ENCODE data around the gene FGFR4.

Gene FGFR4

GRCh38 chr5:177064500-177065277 lies 22.0 kb upstream of the FGFR4 start:
- Histone ChIP-seq H3K9ac (ENCODE audit: low read length in 2 of 2) (no peak overlapping the region), H3K36me3 (ENCODE audit: control insufficient read depth in 2 of 2, insufficient read depth in 2 of 2, low read length in 2 of 2) (peaks cover 30 to 37% of the 10 kb centered on the region in 2 donors), H3K4me1 (ENCODE audit: control insufficient read depth, insufficient read depth, low read length) (no peaks in the 10 kb centered on the region), H3K9me3 (ENCODE audit: control insufficient read depth in 2 of 2, low read length in 2 of 2) (no peaks in the 10 kb centered on the region), H3K27me3 (ENCODE audit: control insufficient read depth in 1 of 2, insufficient read depth in 2 of 2, low read length in 2 of 2) (no peaks in the 10 kb centered on the region), H3K4me3 (ENCODE audit: low read length in 2 of 2) (no peak overlapping the region), H3K27ac (ENCODE audit: low read length) (no peak overlapping the region)

GRCh38 chr5:177065491-177065890 lies 21.2 kb upstream of the FGFR4 start:
- Histone ChIP-seq H3K9ac (ENCODE audit: low read length in 2 of 2) (no peak overlapping the region), H3K36me3 (ENCODE audit: control insufficient read depth in 2 of 2, insufficient read depth in 2 of 2, low read length in 2 of 2) (peaks cover 29 to 37% of the 10 kb centered on the region in 2 donors), H3K27ac (ENCODE audit: low read length) (no peak overlapping the region), H3K27me3 (ENCODE audit: control insufficient read depth in 1 of 2, insufficient read depth in 2 of 2, low read length in 2 of 2) (no peaks in the 10 kb centered on the region), H3K9me3 (ENCODE audit: control insufficient read depth in 2 of 2, low read length in 2 of 2) (no peaks in the 10 kb centered on the region), H3K4me3 (ENCODE audit: low read length in 2 of 2) (no peak overlapping the region), H3K4me1 (ENCODE audit: control insufficient read depth, insufficient read depth, low read length) (no peaks in the 10 kb centered on the region)

GRCh38 chr5:177066224-177066623 lies 20.5 kb upstream of the FGFR4 start:
- H3K9ac ChIP-seq (ENCODE audit: low read length in 2 of 2), result no peak overlapping the region
- no peak overlapping the region for H3K27ac ChIP-seq (ENCODE audit: low read length)

GRCh38 chr5:177067503-177067902 lies 19.2 kb upstream of the FGFR4 start:
- H3K4me3 ChIP-seq (ENCODE audit: low read length in 2 of 2), result no peak overlapping the region
- H3K36me3 ChIP-seq (ENCODE audit: control insufficient read depth in 2 of 2, insufficient read depth in 2 of 2, low read length in 2 of 2), result peaks cover 25 to 28% of the 10 kb centered on the region in 2 donors
- H3K9ac ChIP-seq (ENCODE audit: low read length in 2 of 2), result no peak overlapping the region
- H3K27me3 ChIP-seq (ENCODE audit: control insufficient read depth in 1 of 2, insufficient read depth in 2 of 2, low read length in 2 of 2), result no peaks in the 10 kb centered on the region
- no peaks in the 10 kb centered on the region for H3K9me3 ChIP-seq (ENCODE audit: control insufficient read depth in 2 of 2, low read length in 2 of 2)
- no peak overlapping the region for H3K27ac ChIP-seq (ENCODE audit: low read length)
- H3K4me1 ChIP-seq (ENCODE audit: control insufficient read depth, insufficient read depth, low read length), result no peaks in the 10 kb centered on the region

More at GRCh38 chr5:177066224-177066623, 20.5 kb upstream of the FGFR4 start:
- peaks cover 31 to 37% of the 10 kb centered on the region in 2 donors for H3K36me3 ChIP-seq (ENCODE audit: control insufficient read depth in 2 of 2, insufficient read depth in 2 of 2, low read length in 2 of 2)
- no peak overlapping the region for H3K4me3 ChIP-seq (ENCODE audit: low read length in 2 of 2)
- no peaks in the 10 kb centered on the region for H3K4me1 ChIP-seq (ENCODE audit: control insufficient read depth, insufficient read depth, low read length)
- H3K27me3 ChIP-seq (ENCODE audit: control insufficient read depth in 1 of 2, insufficient read depth in 2 of 2, low read length in 2 of 2), result no peaks in the 10 kb centered on the region
- no peaks in the 10 kb centered on the region for H3K9me3 ChIP-seq (ENCODE audit: control insufficient read depth in 2 of 2, low read length in 2 of 2)

- Histone ChIP-seq H3K27me3 (ENCODE audit: control insufficient read depth in 1 of 2, insufficient read depth in 2 of 2, low read length in 2 of 2) (no peaks in the 10 kb centered on the region), H3K9me3 (ENCODE audit: control insufficient read depth in 2 of 2, low read length in 2 of 2) (no peaks in the 10 kb centered on the region), H3K4me3 (ENCODE audit: low read length in 2 of 2) (no peak overlapping the region), H3K36me3 (ENCODE audit: control insufficient read depth in 2 of 2, insufficient read depth in 2 of 2, low read length in 2 of 2) (peaks cover 8 to 10% of the 10 kb centered on the region in 2 donors), H3K27ac (ENCODE audit: low read length) (no peak overlapping the region), H3K9ac (ENCODE audit: low read length in 2 of 2) (no peak overlapping the region), H3K4me1 (ENCODE audit: control insufficient read depth, insufficient read depth, low read length) (no peaks in the 10 kb centered on the region)
Observed at GRCh38 chr5:177070536-177071191, 16.1 kb upstream of the FGFR4 start.

- no peaks in the 10 kb centered on the region for H3K27me3 ChIP-seq (ENCODE audit: control insufficient read depth in 1 of 2, insufficient read depth in 2 of 2, low read length in 2 of 2)
- H3K36me3 ChIP-seq (ENCODE audit: control insufficient read depth in 2 of 2, insufficient read depth in 2 of 2, low read length in 2 of 2), result peaks cover 7 to 8% of the 10 kb centered on the region in 2 donors
- no peak overlapping the region for H3K9ac ChIP-seq (ENCODE audit: low read length in 2 of 2)
- H3K4me3 ChIP-seq (ENCODE audit: low read length in 2 of 2), result no peak overlapping the region
- H3K27ac ChIP-seq (ENCODE audit: low read length), result no peak overlapping the region
- no peaks in the 10 kb centered on the region for H3K9me3 ChIP-seq (ENCODE audit: control insufficient read depth in 2 of 2, low read length in 2 of 2)
- no peaks in the 10 kb centered on the region for H3K4me1 ChIP-seq (ENCODE audit: control insufficient read depth, insufficient read depth, low read length)
Observed at GRCh38 chr5:177071666-177072385, 14.9 kb upstream of the FGFR4 start.

- H3K4me3 ChIP-seq (ENCODE audit: low read length in 2 of 2), result no peak overlapping the region
- peaks cover 2 to 4% of the 10 kb centered on the region in 2 donors for H3K36me3 ChIP-seq (ENCODE audit: control insufficient read depth in 2 of 2, insufficient read depth in 2 of 2, low read length in 2 of 2)
- no peaks in the 10 kb centered on the region for H3K27me3 ChIP-seq (ENCODE audit: control insufficient read depth in 1 of 2, insufficient read depth in 2 of 2, low read length in 2 of 2)
- H3K9ac ChIP-seq (ENCODE audit: low read length in 2 of 2), result no peak overlapping the region
- H3K9me3 ChIP-seq (ENCODE audit: control insufficient read depth in 2 of 2, low read length in 2 of 2), result no peaks in the 10 kb centered on the region
- H3K4me1 ChIP-seq (ENCODE audit: control insufficient read depth, insufficient read depth, low read length), result no peaks in the 10 kb centered on the region
- H3K27ac ChIP-seq (ENCODE audit: low read length), result no peak overlapping the region
Observed at GRCh38 chr5:177077335-177077734, 9.4 kb upstream of the FGFR4 start.

- no peaks in the 10 kb centered on the region for H3K9me3 ChIP-seq (ENCODE audit: control insufficient read depth in 2 of 2, low read length in 2 of 2)
- peaks cover 0 to 4% of the 10 kb centered on the region in 2 donors for H3K36me3 ChIP-seq (ENCODE audit: control insufficient read depth in 2 of 2, insufficient read depth in 2 of 2, low read length in 2 of 2)
- H3K9ac ChIP-seq (ENCODE audit: low read length in 2 of 2), result no peak overlapping the region
- H3K4me3 ChIP-seq (ENCODE audit: low read length in 2 of 2), result no peak overlapping the region
- H3K27me3 ChIP-seq (ENCODE audit: control insufficient read depth in 1 of 2, insufficient read depth in 2 of 2, low read length in 2 of 2), result peaks cover 0 to 2% of the 10 kb centered on the region in 2 donors
- H3K4me1 ChIP-seq (ENCODE audit: control insufficient read depth, insufficient read depth, low read length), result no peaks in the 10 kb centered on the region
- H3K27ac ChIP-seq (ENCODE audit: low read length), result no peak overlapping the region
Observed at GRCh38 chr5:177079606-177080005, 7.1 kb upstream of the FGFR4 start.

GRCh38 chr5:177080265-177080664 lies 6.5 kb upstream of the FGFR4 start:
- Histone ChIP-seq H3K9me3 (ENCODE audit: control insufficient read depth in 2 of 2, low read length in 2 of 2) (no peaks in the 10 kb centered on the region), H3K27ac (ENCODE audit: low read length) (no peak overlapping the region), H3K4me1 (ENCODE audit: control insufficient read depth, insufficient read depth, low read length) (no peaks in the 10 kb centered on the region), H3K9ac (ENCODE audit: low read length in 2 of 2) (no peak overlapping the region), H3K27me3 (ENCODE audit: control insufficient read depth in 1 of 2, insufficient read depth in 2 of 2, low read length in 2 of 2) (peaks cover 0 to 4% of the 10 kb centered on the region in 2 donors), H3K4me3 (ENCODE audit: low read length in 2 of 2) (no peak overlapping the region), H3K36me3 (ENCODE audit: control insufficient read depth in 2 of 2, insufficient read depth in 2 of 2, low read length in 2 of 2) (peaks cover 0 to 4% of the 10 kb centered on the region in 2 donors)

- peaks cover 2% of the 10 kb centered on the region for H3K4me1 ChIP-seq (ENCODE audit: control insufficient read depth, insufficient read depth, low read length)
- H3K27me3 ChIP-seq (ENCODE audit: control insufficient read depth in 1 of 2, insufficient read depth in 2 of 2, low read length in 2 of 2), result peaks cover 1 to 6% of the 10 kb centered on the region in 2 donors
- no peaks in the 10 kb centered on the region for H3K9me3 ChIP-seq (ENCODE audit: control insufficient read depth in 2 of 2, low read length in 2 of 2)
- H3K27ac ChIP-seq (ENCODE audit: low read length), result no peak overlapping the region
- no peak overlapping the region for H3K9ac ChIP-seq (ENCODE audit: low read length in 2 of 2)
- H3K4me3 ChIP-seq (ENCODE audit: low read length in 2 of 2), result no peak overlapping the region
- H3K36me3 ChIP-seq (ENCODE audit: control insufficient read depth in 2 of 2, insufficient read depth in 2 of 2, low read length in 2 of 2), result no peaks in the 10 kb centered on the region
Observed at GRCh38 chr5:177081859-177082258, 4.9 kb upstream of the FGFR4 start.

Data from stomach smooth muscle (tissue), 2 donors.